Neural cell (in vitro differentiated cells): ENCODE data around the gene ADGRF3. TPM values are rescaled to one million over a fixed set of nuclear protein-coding genes. Genes with fewer than 3 reads are reported as not detected.

Experiments used
- H2AFZ ChIP-seq: fragments of 200-600, 300-800 bp; sonication (generic), shearing (Covaris generic); 2 replicates; pipeline ENCODE4 v1.6.0; 2014; ENCODE audit warnings: low read depth, mild to moderate bottlenecking, antibody characterized with exemption, low read length, moderate library complexity
- H3F3A ChIP-seq: fragments of 200-600 bp; shearing (Covaris generic); 2 replicates; pipeline ENCODE4 v1.6.1; 2016; ENCODE audit warnings: mild to moderate bottlenecking, moderate library complexity, mixed read lengths, antibody characterized with exemption, low read length; ENCODE audit not compliant: insufficient read depth, poor library complexity, severe bottlenecking
- H3K27ac ChIP-seq: fragments of 200-600, 300-800 bp; sonication (generic), shearing (Covaris generic); 2 replicates; pipeline ENCODE4 v1.5.1; 2014; ENCODE audit warnings: mild to moderate bottlenecking, low read length, moderate library complexity
- H3K27me3 ChIP-seq: fragments of 300-800, 200-600 bp; sonication (generic), shearing (Covaris generic); 2 replicates; pipeline ENCODE4 v1.6.0; 2014; ENCODE audit warnings: mild to moderate bottlenecking, low read depth, low read length, moderate library complexity; ENCODE audit not compliant: insufficient read depth
- H3K36me3 ChIP-seq: fragments of 300-800, 200-600 bp; sonication (generic), shearing (Covaris generic); 2 replicates; pipeline ENCODE4 v1.5.1; 2014; ENCODE audit warnings: mild to moderate bottlenecking, antibody characterized with exemption, low read length, moderate library complexity; ENCODE audit not compliant: insufficient read depth
- H3K4me2 ChIP-seq: fragments of 300-800, 200-600 bp; sonication (generic), shearing (Covaris generic); 2 replicates; pipeline ENCODE4 v1.6.0; 2014; ENCODE audit warnings: mild to moderate bottlenecking, low read length
- H3K4me3 ChIP-seq: fragments of 300-800, 200-600 bp; sonication (generic), shearing (Covaris generic); 2 replicates; pipeline ENCODE4 v1.5.1; 2014; ENCODE audit warnings: mild to moderate bottlenecking, low read length, moderate library complexity
- H3K79me2 ChIP-seq: fragments of 200-600 bp; shearing (Covaris generic); replicated peaks from 2 replicates; pipeline ENCODE4 v1.6.0; 2014; ENCODE audit warnings: mild to moderate bottlenecking, low read length, moderate library complexity; ENCODE audit not compliant: insufficient read depth
- H3K9ac ChIP-seq: fragments of 300-800, 200-600 bp; sonication (generic), shearing (Covaris generic); 2 replicates; pipeline ENCODE4 v1.6.1; 2016; ENCODE audit warnings: mild to moderate bottlenecking, low read length, mixed read lengths
- H3K9me2 ChIP-seq: fragments of 200-600 bp; shearing (Covaris generic); 2 replicates; pipeline ENCODE4 v1.6.1; 2016; ENCODE audit warnings: mild to moderate bottlenecking, low read length, mixed read lengths; ENCODE audit not compliant: insufficient read depth
- H3K9me3 ChIP-seq: fragments of 200-600, 300-800 bp; sonication (generic), shearing (Covaris generic); 2 replicates; pipeline ENCODE4 v1.6.1; 2016; ENCODE audit warnings: mild to moderate bottlenecking, mixed run types, low read length, moderate library complexity, mixed read lengths
- H4K20me1 ChIP-seq: fragments of 200-600 bp; shearing (Covaris generic); 2 replicates; pipeline ENCODE4 v1.6.1; 2016; ENCODE audit warnings: mild to moderate bottlenecking, mixed run types; ENCODE audit not compliant: insufficient read depth
- CTCF ChIP-seq: fragments of 450-650 bp; IDR thresholded peaks from 2 replicates; pipeline ENCODE4 v1.5.1; 2014; ENCODE audit warnings: antibody characterized with exemption, mild to moderate bottlenecking, moderate library complexity; ENCODE audit not compliant: poor library complexity, severe bottlenecking
- EP300 ChIP-seq: fragments of 450-650 bp; conservative IDR thresholded peaks from 2 replicates; pipeline ENCODE4 v1.6.1; 2014; ENCODE audit warnings: antibody characterized with exemption, mild to moderate bottlenecking, moderate library complexity; ENCODE audit not compliant: poor library complexity, severe bottlenecking
- EZH2 ChIP-seq: fragments of 200-600, 300-800 bp; shearing (Covaris generic), sonication (generic); IDR thresholded peaks from 2 replicates; pipeline ENCODE4 v1.6.1; 2014; ENCODE audit warnings: antibody characterized with exemption, low read length, borderline replicate concordance, mild to moderate bottlenecking; ENCODE audit not compliant: insufficient read depth, poor library complexity, severe bottlenecking
- MXI1 ChIP-seq: fragments of 450-650 bp; conservative IDR thresholded peaks from 2 replicates; pipeline ENCODE4 v1.6.1; 2014; ENCODE audit warnings: antibody characterized with exemption, mild to moderate bottlenecking; ENCODE audit not compliant: poor library complexity, severe bottlenecking
- POLR2AphosphoS5 ChIP-seq: IDR thresholded peaks from 2 replicates; pipeline ENCODE4 v1.6.1; 2012
- RAD21 ChIP-seq: fragments of 450-650 bp; conservative IDR thresholded peaks from 2 replicates; pipeline ENCODE4 v1.6.1; 2014; ENCODE audit warnings: antibody characterized with exemption, mild to moderate bottlenecking, moderate library complexity
- REST ChIP-seq: IDR thresholded peaks from 2 replicates; pipeline ENCODE4 v1.6.1; 2012; ENCODE audit warnings: borderline replicate concordance
- SMC3 ChIP-seq: fragments of 450-650 bp; conservative IDR thresholded peaks from 2 replicates; pipeline ENCODE4 v1.6.1; 2014; ENCODE audit warnings: antibody characterized with exemption, mild to moderate bottlenecking, moderate library complexity; ENCODE audit not compliant: poor library complexity
- TAF1 ChIP-seq: IDR thresholded peaks from 2 replicates; pipeline ENCODE4 v1.6.1; 2012; ENCODE audit warnings: low read depth
- polyA plus RNA-seq: library from polyadenylated mRNA; depleted of rRNA; stranded (reverse); fragments of >200 nt; gene quantifications from 2 replicates; pipeline ENCODE4 v1.2.3, GENCODE V29; 2014

ADGRF3 gene
- polyA plus RNA-seq, 1 donor from 2014 or later = 0.42 TPM

GRCh38 chr2:26283606-26284005 is 63.0 kb downstream of the ADGRF3 start:
- H3K4me2 ChIP-seq = no peak overlapping the region
- H3K9me3 ChIP-seq = no peaks in the 10 kb centered on the region
- no peak overlapping the region for H2AFZ ChIP-seq
- no peaks in the 10 kb centered on the region for H4K20me1 ChIP-seq
- no peaks in the 10 kb centered on the region for H3K9me2 ChIP-seq
- no peaks in the 10 kb centered on the region for H3K27me3 ChIP-seq
- H3K9ac ChIP-seq = no peak overlapping the region
- peaks cover 10% of the 10 kb centered on the region for H3K36me3 ChIP-seq
- H3K4me3 ChIP-seq = no peak overlapping the region
- H3K27ac ChIP-seq = no peak overlapping the region
- TF ChIP-seq POLR2AphosphoS5 (no peak), CTCF (no peak), EP300 (no peak), MXI1 (no peak), REST (no peak), SMC3 (no peak), RAD21 (no peak), TAF1 (no peak), EZH2 (no peak)
- H3K79me2 ChIP-seq = no peaks in the 10 kb centered on the region
- H3F3A ChIP-seq = no peaks in the 10 kb centered on the region

- no peaks in the 10 kb centered on the region for H4K20me1 ChIP-seq
- no peaks in the 10 kb centered on the region for H3K27me3 ChIP-seq
- peaks cover 3% of the 10 kb centered on the region for H3K36me3 ChIP-seq
- H3K4me3 ChIP-seq = no peak overlapping the region
- no peaks in the 10 kb centered on the region for H3K9me2 ChIP-seq
- no peaks in the 10 kb centered on the region for H3K79me2 ChIP-seq
- H2AFZ ChIP-seq = no peak overlapping the region
- H3F3A ChIP-seq = no peaks in the 10 kb centered on the region
- H3K9me3 ChIP-seq = no peaks in the 10 kb centered on the region
- TF ChIP-seq EZH2 (no peak), TAF1 (no peak), EP300 (no peak), SMC3 (no peak), POLR2AphosphoS5 (no peak), CTCF (no peak), REST (no peak), MXI1 (no peak), RAD21 (no peak)
- H3K27ac ChIP-seq = no peak overlapping the region
- H3K9ac ChIP-seq = no peak overlapping the region
- H3K4me2 ChIP-seq = no peak overlapping the region
Measured at GRCh38 chr2:26281226-26281625, 65.4 kb downstream of the ADGRF3 start.
